ENCODE measurements around the gene MTF1. TPM values are rescaled to one million over a fixed set of nuclear protein-coding genes. Genes with fewer than 3 reads are reported as not detected.
A peak's percentile ranks its signal among the peaks of the same experiment; 100 is the strongest.
"Not testable (repeated sequence)": the region's sequence is repeated elsewhere in the genome, so short reads cannot be mapped to it uniquely, and the experiment has no call there.

The MTF1 gene
- total RNA-seq, 1 donor from 2014 or later, result 5.9 TPM

GRCh38 chr1:37901191-37901892 lies 42.0 kb upstream of the MTF1 start:
- H3K36me3 ChIP-seq, result peaks cover 3% of the 10 kb centered on the region
- no peaks in the 10 kb centered on the region for H3K79me2 ChIP-seq (ENCODE audit: low read depth)
- H3K27me3 Mint-ChIP-seq (ENCODE audit: insufficient read depth, low read depth), result peaks cover 5% of the 10 kb centered on the region
- H3K27ac ChIP-seq, result no peak overlapping the region
- no peaks in the 10 kb centered on the region for H3K4me1 ChIP-seq
- no peak overlapping the region for H3K4me2 ChIP-seq
- no peaks in the 10 kb centered on the region for H3F3A ChIP-seq (ENCODE audit: low read depth)
- no peak for DNase-seq (ENCODE audit: low spot score)
- H3K36me3 Mint-ChIP-seq, result peaks cover 10% of the 10 kb centered on the region
- no peak overlapping the region for H3K4me3 Mint-ChIP-seq
- H4K20me1 ChIP-seq (ENCODE audit: low read depth), result no peaks in the 10 kb centered on the region
- no peak overlapping the region for H3K9ac ChIP-seq
- H2AFZ ChIP-seq (replicated peaks), result no peak overlapping the region
- H3K9me3 Mint-ChIP-seq, result peaks cover 2% of the 10 kb centered on the region
- no peaks in the 10 kb centered on the region for H3K4me1 Mint-ChIP-seq
- no peaks in the 10 kb centered on the region for H3K27me3 ChIP-seq
- H3K27ac Mint-ChIP-seq, result no peak overlapping the region
- no peak overlapping the region for H3K4me3 ChIP-seq
- peaks cover 5% of the 10 kb centered on the region for H3K9me3 ChIP-seq (ENCODE audit: low read depth)
- TF ChIP-seq EZH2 (IDR thresholded peaks at IDR 0.05), result no peak
- no peak for TF ChIP-seq CTCF (IDR thresholded peaks at IDR 0.05)
- no peak for TF ChIP-seq EZH2phosphoT487 (IDR thresholded peaks at IDR 0.05)

- H3K4me1 Mint-ChIP-seq; H3K79me2 ChIP-seq (ENCODE audit: low read depth); H3K27ac Mint-ChIP-seq; H3K4me2 ChIP-seq; H3K27me3 Mint-ChIP-seq (ENCODE audit: insufficient read depth, low read depth); H3K9me3 ChIP-seq (ENCODE audit: low read depth); DNase-seq (ENCODE audit: low spot score); H2AFZ ChIP-seq (replicated peaks); H3F3A ChIP-seq (ENCODE audit: low read depth); H3K9me3 Mint-ChIP-seq; H3K27ac ChIP-seq; H3K36me3 ChIP-seq; H3K4me3 ChIP-seq; H3K4me1 ChIP-seq; H3K4me3 Mint-ChIP-seq; H4K20me1 ChIP-seq (ENCODE audit: low read depth); H3K27me3 ChIP-seq; H3K9ac ChIP-seq; H3K36me3 Mint-ChIP-seq: not testable (repeated sequence)
These were observed 38.2 kb upstream of the MTF1 start for GRCh38 chr1:37897563-37897962.

GRCh38 chr1:37893673-37894072 lies 34.3 kb upstream of the MTF1 start:
- no peak for DNase-seq (ENCODE audit: low spot score)
- Histone ChIP-seq H3K27ac (no peak overlapping the region), H3K9me3 (ENCODE audit: low read depth) (no peaks in the 10 kb centered on the region), H3K4me3 (no peak overlapping the region), H3K27me3 (no peaks in the 10 kb centered on the region), H3K4me2 (no peak overlapping the region), H3K79me2 (ENCODE audit: low read depth) (no peaks in the 10 kb centered on the region), H2AFZ (replicated peaks) (no peak overlapping the region), H4K20me1 (ENCODE audit: low read depth) (no peaks in the 10 kb centered on the region), H3K36me3 (peaks cover 5% of the 10 kb centered on the region), H3K9ac (no peak overlapping the region), H3F3A (ENCODE audit: low read depth) (no peaks in the 10 kb centered on the region), H3K4me1 (no peaks in the 10 kb centered on the region)
- TF ChIP-seq CTCF (IDR thresholded peaks at IDR 0.05), result no peak
- TF ChIP-seq EZH2phosphoT487 (IDR thresholded peaks at IDR 0.05), result no peak
- TF ChIP-seq EZH2 (IDR thresholded peaks at IDR 0.05), result no peak
- Mint-ChIP-seq H3K27ac (peak overlapping the region; percentile 46), H3K4me1 (no peaks in the 10 kb centered on the region), H3K9me3 (peaks cover 4% of the 10 kb centered on the region), H3K36me3 (peaks cover 3% of the 10 kb centered on the region), H3K27me3 (ENCODE audit: insufficient read depth, low read depth) (peaks cover 2% of the 10 kb centered on the region), H3K4me3 (no peak overlapping the region)

- H3K79me2 ChIP-seq (ENCODE audit: low read depth), result no peaks in the 10 kb centered on the region
- H3K27me3 ChIP-seq, result no peaks in the 10 kb centered on the region
- H3K4me3 ChIP-seq, result no peak overlapping the region
- H3K9me3 ChIP-seq (ENCODE audit: low read depth), result no peaks in the 10 kb centered on the region
- no peak for DNase-seq (ENCODE audit: low spot score)
- no peaks in the 10 kb centered on the region for H4K20me1 ChIP-seq (ENCODE audit: low read depth)
- Mint-ChIP-seq H3K27ac (no peak overlapping the region), H3K36me3 (no peaks in the 10 kb centered on the region), H3K27me3 (ENCODE audit: insufficient read depth, low read depth) (peaks cover 2% of the 10 kb centered on the region), H3K4me3 (no peak overlapping the region), H3K9me3 (peaks cover 2% of the 10 kb centered on the region), H3K4me1 (no peaks in the 10 kb centered on the region)
- H3K9ac ChIP-seq, result no peak overlapping the region
- peaks cover 5% of the 10 kb centered on the region for H3K36me3 ChIP-seq
- TF ChIP-seq EZH2phosphoT487 (IDR thresholded peaks at IDR 0.05), result no peak
- TF ChIP-seq EZH2 (IDR thresholded peaks at IDR 0.05), result no peak
- no peak for TF ChIP-seq CTCF (IDR thresholded peaks at IDR 0.05)
- no peak overlapping the region for H3K27ac ChIP-seq
- H2AFZ ChIP-seq (replicated peaks), result no peak overlapping the region
- H3F3A ChIP-seq (ENCODE audit: low read depth), result no peaks in the 10 kb centered on the region
- no peak overlapping the region for H3K4me2 ChIP-seq
- H3K4me1 ChIP-seq, result no peaks in the 10 kb centered on the region
These were observed 33.0 kb upstream of the MTF1 start for GRCh38 chr1:37892151-37893047.

Data from neural progenitor cell (in vitro differentiated cells).